ENCODE measurements around the gene NCK1.

Gene NCK1

GRCh38 chr3:136943436-136943835 lies 81.4 kb downstream of the NCK1 start:
- Histone ChIP-seq H3K27me3 (ENCODE audit: control insufficient read depth, insufficient read depth, low read length) (no peaks in the 10 kb centered on the region), H3K36me3 (ENCODE audit: control insufficient read depth, insufficient read depth, low read length) (no peaks in the 10 kb centered on the region), H3K4me3 (ENCODE audit: low read length) (no peak overlapping the region), H3K27ac (ENCODE audit: low read depth, low read length) (no peak overlapping the region), H3K4me1 (ENCODE audit: control insufficient read depth, insufficient read depth, low read length) (no peaks in the 10 kb centered on the region), H3K9ac (ENCODE audit: low read length) (no peak overlapping the region)

- Histone ChIP-seq H3K27ac (ENCODE audit: low read depth, low read length) (no peak overlapping the region), H3K4me1 (ENCODE audit: control insufficient read depth, insufficient read depth, low read length) (no peaks in the 10 kb centered on the region), H3K4me3 (ENCODE audit: low read length) (no peak overlapping the region)
Measured at GRCh38 chr3:136946978-136947377, 85.0 kb downstream of the NCK1 start.

GRCh38 chr3:136947477-136947876 lies 85.5 kb downstream of the NCK1 start:
- H3K4me1 ChIP-seq (ENCODE audit: control insufficient read depth, insufficient read depth, low read length): no peaks in the 10 kb centered on the region
- no peak overlapping the region for H3K27ac ChIP-seq (ENCODE audit: low read depth, low read length)
- H3K36me3 ChIP-seq (ENCODE audit: control insufficient read depth, insufficient read depth, low read length): no peaks in the 10 kb centered on the region
- H3K4me3 ChIP-seq (ENCODE audit: low read length): no peak overlapping the region
- no peak overlapping the region for H3K9ac ChIP-seq (ENCODE audit: low read length)
- no peaks in the 10 kb centered on the region for H3K27me3 ChIP-seq (ENCODE audit: control insufficient read depth, insufficient read depth, low read length)

More at GRCh38 chr3:136946978-136947377, 85.0 kb downstream of the NCK1 start:
- Histone ChIP-seq H3K9ac (ENCODE audit: low read length) (no peak overlapping the region), H3K36me3 (ENCODE audit: control insufficient read depth, insufficient read depth, low read length) (no peaks in the 10 kb centered on the region), H3K27me3 (ENCODE audit: control insufficient read depth, insufficient read depth, low read length) (no peaks in the 10 kb centered on the region)

- Histone ChIP-seq H3K4me3 (ENCODE audit: low read length) (no peak overlapping the region), H3K36me3 (ENCODE audit: control insufficient read depth, insufficient read depth, low read length) (no peaks in the 10 kb centered on the region), H3K27me3 (ENCODE audit: control insufficient read depth, insufficient read depth, low read length) (no peaks in the 10 kb centered on the region), H3K4me1 (ENCODE audit: control insufficient read depth, insufficient read depth, low read length) (no peaks in the 10 kb centered on the region), H3K9ac (ENCODE audit: low read length) (no peak overlapping the region), H3K27ac (ENCODE audit: low read depth, low read length) (no peak overlapping the region)
Measured at GRCh38 chr3:136949146-136949545, 87.1 kb downstream of the NCK1 start.

GRCh38 chr3:136949708-136950107 lies 87.7 kb downstream of the NCK1 start:
- no peak overlapping the region for H3K27ac ChIP-seq (ENCODE audit: low read depth, low read length)
- no peaks in the 10 kb centered on the region for H3K27me3 ChIP-seq (ENCODE audit: control insufficient read depth, insufficient read depth, low read length)
- no peaks in the 10 kb centered on the region for H3K4me1 ChIP-seq (ENCODE audit: control insufficient read depth, insufficient read depth, low read length)
- no peaks in the 10 kb centered on the region for H3K36me3 ChIP-seq (ENCODE audit: control insufficient read depth, insufficient read depth, low read length)
- H3K4me3 ChIP-seq (ENCODE audit: low read length): no peak overlapping the region
- H3K9ac ChIP-seq (ENCODE audit: low read length): no peak overlapping the region

GRCh38 chr3:136950623-136951022 lies 88.6 kb downstream of the NCK1 start:
- Histone ChIP-seq H3K27me3 (ENCODE audit: control insufficient read depth, insufficient read depth, low read length) (no peaks in the 10 kb centered on the region), H3K27ac (ENCODE audit: low read depth, low read length) (no peak overlapping the region), H3K4me1 (ENCODE audit: control insufficient read depth, insufficient read depth, low read length) (no peaks in the 10 kb centered on the region), H3K9ac (ENCODE audit: low read length) (no peak overlapping the region), H3K4me3 (ENCODE audit: low read length) (no peak overlapping the region), H3K36me3 (ENCODE audit: control insufficient read depth, insufficient read depth, low read length) (no peaks in the 10 kb centered on the region)

- Histone ChIP-seq H3K27ac (ENCODE audit: low read depth, low read length) (no peak overlapping the region), H3K9ac (ENCODE audit: low read length) (no peak overlapping the region), H3K4me1 (ENCODE audit: control insufficient read depth, insufficient read depth, low read length) (no peaks in the 10 kb centered on the region), H3K36me3 (ENCODE audit: control insufficient read depth, insufficient read depth, low read length) (no peaks in the 10 kb centered on the region), H3K4me3 (ENCODE audit: low read length) (no peak overlapping the region), H3K27me3 (ENCODE audit: control insufficient read depth, insufficient read depth, low read length) (no peaks in the 10 kb centered on the region)
Measured at GRCh38 chr3:136952292-136952691, 90.3 kb downstream of the NCK1 start.

GRCh38 chr3:136954251-136954650 lies 92.2 kb downstream of the NCK1 start:
- H3K27ac ChIP-seq (ENCODE audit: low read depth, low read length): no peak overlapping the region

GRCh38 chr3:136954980-136955780 lies 93.2 kb downstream of the NCK1 start:
- H3K27me3 ChIP-seq (ENCODE audit: control insufficient read depth, insufficient read depth, low read length): no peaks in the 10 kb centered on the region
- no peak overlapping the region for H3K4me3 ChIP-seq (ENCODE audit: low read length)
- H3K4me1 ChIP-seq (ENCODE audit: control insufficient read depth, insufficient read depth, low read length): no peaks in the 10 kb centered on the region
- no peak overlapping the region for H3K9ac ChIP-seq (ENCODE audit: low read length)
- H3K36me3 ChIP-seq (ENCODE audit: control insufficient read depth, insufficient read depth, low read length): no peaks in the 10 kb centered on the region
- no peak overlapping the region for H3K27ac ChIP-seq (ENCODE audit: low read depth, low read length)

More at GRCh38 chr3:136954251-136954650, 92.2 kb downstream of the NCK1 start:
- H3K9ac ChIP-seq (ENCODE audit: low read length): no peak overlapping the region
- no peaks in the 10 kb centered on the region for H3K36me3 ChIP-seq (ENCODE audit: control insufficient read depth, insufficient read depth, low read length)
- H3K27me3 ChIP-seq (ENCODE audit: control insufficient read depth, insufficient read depth, low read length): no peaks in the 10 kb centered on the region
- no peak overlapping the region for H3K4me3 ChIP-seq (ENCODE audit: low read length)
- no peaks in the 10 kb centered on the region for H3K4me1 ChIP-seq (ENCODE audit: control insufficient read depth, insufficient read depth, low read length)

- Histone ChIP-seq H3K4me3 (ENCODE audit: low read length) (no peak overlapping the region), H3K36me3 (ENCODE audit: control insufficient read depth, insufficient read depth, low read length) (no peaks in the 10 kb centered on the region), H3K27me3 (ENCODE audit: control insufficient read depth, insufficient read depth, low read length) (no peaks in the 10 kb centered on the region), H3K9ac (ENCODE audit: low read length) (no peak overlapping the region), H3K4me1 (ENCODE audit: control insufficient read depth, insufficient read depth, low read length) (no peaks in the 10 kb centered on the region), H3K27ac (ENCODE audit: low read depth, low read length) (no peak overlapping the region)
Measured at GRCh38 chr3:136955813-136956212, 93.8 kb downstream of the NCK1 start.

- Histone ChIP-seq H3K4me1 (ENCODE audit: control insufficient read depth, insufficient read depth, low read length) (no peaks in the 10 kb centered on the region), H3K27me3 (ENCODE audit: control insufficient read depth, insufficient read depth, low read length) (no peaks in the 10 kb centered on the region), H3K36me3 (ENCODE audit: control insufficient read depth, insufficient read depth, low read length) (no peaks in the 10 kb centered on the region), H3K4me3 (ENCODE audit: low read length) (no peak overlapping the region), H3K27ac (ENCODE audit: low read depth, low read length) (no peak overlapping the region), H3K9ac (ENCODE audit: low read length) (no peak overlapping the region)
Measured at GRCh38 chr3:136956971-136957370, 95.0 kb downstream of the NCK1 start.

- H3K4me1 ChIP-seq (ENCODE audit: control insufficient read depth, insufficient read depth, low read length): no peaks in the 10 kb centered on the region
- H3K27ac ChIP-seq (ENCODE audit: low read depth, low read length): no peak within 1 kb of the TSS
- no peaks in the 10 kb centered on the region for H3K36me3 ChIP-seq (ENCODE audit: control insufficient read depth, insufficient read depth, low read length)
- no peak within 1 kb of the TSS for H3K4me3 ChIP-seq (ENCODE audit: low read length)
- H3K9ac ChIP-seq (ENCODE audit: low read length): no peak within 1 kb of the TSS
- no peaks in the 10 kb centered on the region for H3K27me3 ChIP-seq (ENCODE audit: control insufficient read depth, insufficient read depth, low read length)
Measured at GRCh38 chr3:136957751-136958288, 95.8 kb downstream of the NCK1 start, which contains the start of gene IL20RB. Gene IL20RB, plus strand, starts transcription at chr3:136957983. Its CDS starts 131 bp downstream, at chr3:136958114.

- Histone ChIP-seq H3K4me1 (ENCODE audit: control insufficient read depth, insufficient read depth, low read length) (no peaks in the 10 kb centered on the region), H3K36me3 (ENCODE audit: control insufficient read depth, insufficient read depth, low read length) (no peaks in the 10 kb centered on the region), H3K27me3 (ENCODE audit: control insufficient read depth, insufficient read depth, low read length) (no peaks in the 10 kb centered on the region), H3K9ac (ENCODE audit: low read length) (no peak overlapping the region), H3K4me3 (ENCODE audit: low read length) (no peak overlapping the region), H3K27ac (ENCODE audit: low read depth, low read length) (no peak overlapping the region)
Measured at GRCh38 chr3:136958939-136959338, 96.9 kb downstream of the NCK1 start.
